Ovary (tissue), 9 donors: ENCODE data around the gene ZNF514. TPM values are rescaled to one million over a fixed set of nuclear protein-coding genes. Genes with fewer than 3 reads are reported as not detected.

Source experiments
- DNase-seq, 5 donors: peaks; one replicate each; pipeline ENCODE4 v3.0.0-alpha.2; 2019 to 2020
- H3K27ac ChIP-seq, 2 donors: fragments of 200-600 bp; one replicate each; pipeline versions ENCODE4 v1.5.1 to v1.8.0; 2019 to 2022
- H3K27me3 ChIP-seq: fragments of 200-600 bp; one replicate; pipeline ENCODE4 v1.8.0; 2022
- H3K36me3 ChIP-seq: fragments of 200-600 bp; sonication (generic); one replicate; pipeline ENCODE4 v1.5.1; 2019
- H3K4me1 ChIP-seq: one replicate; pipeline ENCODE4 v1.8.1; 2013; ENCODE audit warnings: mild to moderate bottlenecking, moderate library complexity; ENCODE audit not compliant: insufficient read depth
- H3K4me3 ChIP-seq: fragments of 200-600 bp; sonication (generic); one replicate; pipeline ENCODE4 v1.5.1; 2017
- H3K9me3 ChIP-seq, 2 donors: fragments of 200-600 bp in 1 of 2; sonication (generic) in 1 of 2; one replicate each; pipeline versions ENCODE4 v1.5.1 to v1.8.1; 2013 to 2019; ENCODE audit warnings: mild to moderate bottlenecking in 1 of 2, moderate library complexity in 1 of 2
- CTCF ChIP-seq, 3 donors: fragments of 450-650 bp in 2 of 3; fragments of 200-600 bp in 1 of 3; IDR thresholded peaks; one replicate each; pipeline versions ENCODE4 v1.5.1 to v1.8.0; 2016 to 2022; ENCODE audit warnings: antibody characterized with exemption in 3 of 3, mild to moderate bottlenecking in 1 of 3
- EP300 ChIP-seq: sonication (generic); formaldehyde crosslinking; IDR thresholded peaks from one replicate; pipeline ENCODE4 v1.6.1; 2017; ENCODE audit warnings: antibody characterized with exemption
- POLR2A ChIP-seq: fragments of 450-650 bp; IDR thresholded peaks from one replicate; pipeline ENCODE4 v1.6.1; 2017; ENCODE audit warnings: antibody characterized with exemption, mild to moderate bottlenecking, moderate library complexity
- WGBS, 3 donors: extraction: QIAGEN DNeasy Blood & Tissue Kit in 1 of 3; methylation state at CpG; one replicate each; pipeline versions ENCODE4 v1.1.5 to v1.1.7; 2013 to 2017; 5-methylcytosine and 5-hydroxymethylcytosine counted together
- intact Hi-C, 4 donors: fragments of 100-400 bp; cut with DNase I; formaldehyde crosslinking; loops; one replicate each; pipeline versions ENCODE4 v1.11.0 to v1.15.1; 2022 to 2023
- polyA plus RNA-seq, 2 donors: library from polyadenylated mRNA; stranded (reverse); fragments of 200-250 nt in 1 of 2; fragments of 350-450 nt in 1 of 2; fragmentation: Illumina TruSeq in 1 of 2; extraction: RNeasy Lipid Tissue Mini Kit (QIAGEN cat#74804) in 1 of 2; gene quantifications; one replicate each; pipeline ENCODE4 v1.2.3, GENCODE V29; 2013 to 2014
- total RNA-seq, 7 donors: library from RNA; depleted of rRNA in 2 of 7; stranded (reverse); fragments of >200 nt in 2 of 7; fragmentation: NEBNext Ultra II Directional in 3 of 7; extraction: Animal tissue kit (Norgen Biotek cat#: 25700) in 3 of 7; gene quantifications; one replicate each; pipeline versions ENCODE4 v1.1.0 to v1.2.4, GENCODE V29; 2016 to 2023
- donor health status: DM: no; HTN: no; CAD: no; lungs with moderate emphysema.
- donor health status: DM: no; HTN: no; CAD: no.
- donor health status: Bipolar disorder and iron deficiency.
- donor health status: DM: yes; HTN: yes; CAD: no.
- donor health status: DM: no; HTN: no; CAD: no.
- donor health status: DM: yes; HTN: yes; CAD: no.

ZNF514 gene
- total and polyA plus RNA-seq, 9 donors: 10.3 to 30.8 (median 24.4) TPM

GRCh38 chr2:95149397-95149984 lies 10.2 kb downstream of the ZNF514 start:
- Histone ChIP-seq H3K4me3 (no peak overlapping the region), H3K36me3 (peaks cover 5% of the 10 kb centered on the region), H3K27me3 (no peaks in the 10 kb centered on the region), H3K9me3 (peaks cover 6 to 54% of the 10 kb centered on the region in 2 donors), H3K4me1 (no peaks in the 10 kb centered on the region), H3K27ac (no peak overlapping the region)
- 95 to 98% (median 96%) methylated on average over 6 of the region's 6 CpGs for WGBS, 3 donors
- no peak for DNase-seq
- TF ChIP-seq EP300: no peak
- TF ChIP-seq POLR2A: no peak
- TF ChIP-seq CTCF (IDR thresholded peaks at IDR 0.05): no peak
- intact Hi-C loops: no loop called here

- H3K36me3 ChIP-seq: no peaks in the 10 kb centered on the region
- no peak for DNase-seq
- H3K27ac ChIP-seq: no peak overlapping the region
- no peak for TF ChIP-seq CTCF (IDR thresholded peaks at IDR 0.05)
- TF ChIP-seq EP300: no peak
- TF ChIP-seq POLR2A: no peak
- no peaks in the 10 kb centered on the region for H3K27me3 ChIP-seq
- 97 to 100% (median 100%) methylated on average over 2 of the region's 2 CpGs for WGBS, 3 donors
- H3K4me3 ChIP-seq: no peak overlapping the region
- no peaks in the 10 kb centered on the region for H3K4me1 ChIP-seq
- intact Hi-C loops: no loop called here
- peaks cover 0 to 31% of the 10 kb centered on the region in 2 donors for H3K9me3 ChIP-seq
These were observed 15.8 kb downstream of the ZNF514 start for GRCh38 chr2:95143838-95144237.

GRCh38 chr2:95138702-95139101 lies 20.9 kb downstream of the ZNF514 start:
- intact Hi-C loops: no loop called here
- no peaks in the 10 kb centered on the region for H3K36me3 ChIP-seq
- no peak for TF ChIP-seq CTCF (IDR thresholded peaks at IDR 0.05)
- TF ChIP-seq EP300: no peak
- TF ChIP-seq POLR2A: no peak
- no peak for DNase-seq
- no peak overlapping the region for H3K4me3 ChIP-seq
- no peaks in the 10 kb centered on the region for H3K27me3 ChIP-seq
- H3K27ac ChIP-seq: no peak overlapping the region
- H3K9me3 ChIP-seq: peaks cover 0 to 2% of the 10 kb centered on the region in 2 donors
- 74 to 92% (median 90%) methylated on average over 1 of the region's 1 CpG for WGBS, 3 donors
- no peaks in the 10 kb centered on the region for H3K4me1 ChIP-seq

- 18 to 23% (median 20%) methylated on average over 5 of the region's 5 CpGs for WGBS, 3 donors
- Histone ChIP-seq H3K4me1 (peaks cover 10% of the 10 kb centered on the region), H3K27ac (peak overlapping the region in 1 of 2 donors; percentile 86), H3K4me3 (peak overlapping the region; percentile 97), H3K9me3 (no peaks in the 10 kb centered on the region), H3K36me3 (no peaks in the 10 kb centered on the region), H3K27me3 (no peaks in the 10 kb centered on the region)
- no peak for TF ChIP-seq POLR2A
- no peak for TF ChIP-seq EP300
- no peak for TF ChIP-seq CTCF (IDR thresholded peaks at IDR 0.05)
- DNase-seq: no peak
- intact Hi-C loops: no loop called here
These were observed 37.5 kb downstream of the ZNF514 start for GRCh38 chr2:95122197-95122551.
